ENCODE data around the gene LRP2.

DNA sequence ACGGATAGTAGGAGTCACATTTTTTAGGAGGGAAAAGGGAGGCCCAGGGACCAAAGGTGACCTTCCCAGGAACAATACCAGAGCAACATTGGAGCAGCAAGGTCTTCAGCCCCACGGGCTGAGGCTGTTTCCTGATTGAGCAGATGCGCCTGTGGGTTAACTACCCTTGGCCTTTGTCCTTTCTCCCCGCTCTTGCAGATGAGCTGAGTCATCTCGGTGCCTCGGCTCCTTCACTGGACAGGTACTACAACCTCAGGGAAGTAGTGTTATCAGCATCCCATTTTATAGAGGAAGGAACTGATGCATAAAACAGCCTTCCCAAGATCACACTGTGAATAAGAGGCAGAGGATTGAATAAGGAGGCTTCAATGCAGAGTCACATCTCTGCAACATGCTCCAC is 249.5 kb downstream of the LRP2 start:
- TF ChIP-seq, protein P1, sequence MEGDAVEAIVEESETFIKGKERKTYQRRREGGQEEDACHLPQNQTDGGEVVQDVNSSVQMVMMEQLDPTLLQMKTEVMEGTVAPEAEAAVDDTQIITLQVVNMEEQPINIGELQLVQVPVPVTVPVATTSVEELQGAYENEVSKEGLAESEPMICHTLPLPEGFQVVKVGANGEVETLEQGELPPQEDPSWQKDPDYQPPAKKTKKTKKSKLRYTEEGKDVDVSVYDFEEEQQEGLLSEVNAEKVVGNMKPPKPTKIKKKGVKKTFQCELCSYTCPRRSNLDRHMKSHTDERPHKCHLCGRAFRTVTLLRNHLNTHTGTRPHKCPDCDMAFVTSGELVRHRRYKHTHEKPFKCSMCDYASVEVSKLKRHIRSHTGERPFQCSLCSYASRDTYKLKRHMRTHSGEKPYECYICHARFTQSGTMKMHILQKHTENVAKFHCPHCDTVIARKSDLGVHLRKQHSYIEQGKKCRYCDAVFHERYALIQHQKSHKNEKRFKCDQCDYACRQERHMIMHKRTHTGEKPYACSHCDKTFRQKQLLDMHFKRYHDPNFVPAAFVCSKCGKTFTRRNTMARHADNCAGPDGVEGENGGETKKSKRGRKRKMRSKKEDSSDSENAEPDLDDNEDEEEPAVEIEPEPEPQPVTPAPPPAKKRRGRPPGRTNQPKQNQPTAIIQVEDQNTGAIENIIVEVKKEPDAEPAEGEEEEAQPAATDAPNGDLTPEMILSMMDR (conservative IDR thresholded peaks at IDR 0.05 in 1 of 2, IDR thresholded peaks at IDR 0.05 in 1 of 2; ENCODE audit: low read depth in 1 of 2, low read length in 2 of 2) = no peak
- TF ChIP-seq EZH2 (IDR thresholded peaks at IDR 0.05; ENCODE audit: low read length, missing control alignments) = no peak
